Hypothalamus (tissue), 51 donors: ENCODE data around the gene ARID4B.
"Not testable (repeated sequence)": the region's sequence is repeated elsewhere in the genome, so short reads cannot be mapped to it uniquely, and the experiment has no call there.

ENCODE experiments used
- DNase-seq, 51 donors: peaks; one replicate each; lab custom pipeline; 2025; lab: John Stamatoyannopoulos, UW

ARID4B gene

GRCh38 chr1:235277709-235278108 is 50.3 kb downstream of the ARID4B start:
- DNase-seq, result no peak

- DNase-seq, result no peak
Observed at GRCh38 chr1:235275836-235276235, 52.1 kb downstream of the ARID4B start.

- DNase-seq, result no peak
Observed at GRCh38 chr1:235275223-235275622, 52.8 kb downstream of the ARID4B start.

GRCh38 chr1:235272851-235273250 is 55.1 kb downstream of the ARID4B start:
- no peak for DNase-seq

- no peak for DNase-seq
Observed at GRCh38 chr1:235270625-235271024, 57.4 kb downstream of the ARID4B start.

- peak in 1 of 51 donors; percentile 6 for DNase-seq
Observed at GRCh38 chr1:235269990-235270389, 58.0 kb downstream of the ARID4B start.

- DNase-seq, result no peak
Observed at GRCh38 chr1:235268379-235269125, 59.4 kb downstream of the ARID4B start.

- DNase-seq, result no peak
Observed at GRCh38 chr1:235266967-235267366, 61.0 kb downstream of the ARID4B start.

GRCh38 chr1:235266325-235266724 is 61.7 kb downstream of the ARID4B start:
- no peak for DNase-seq

GRCh38 chr1:235265900-235266299 is 62.1 kb downstream of the ARID4B start:
- no peak for DNase-seq

- DNase-seq, result no peak
Observed at GRCh38 chr1:235264327-235264726, 63.7 kb downstream of the ARID4B start.

GRCh38 chr1:235262539-235262938 is 65.4 kb downstream of the ARID4B start:
- DNase-seq, result no peak

GRCh38 chr1:235261243-235261642 is 66.7 kb downstream of the ARID4B start:
- DNase-seq, result no peak

- no peak for DNase-seq
Observed at GRCh38 chr1:235259133-235259778, 68.7 kb downstream of the ARID4B start.

GRCh38 chr1:235258068-235258467 is 69.9 kb downstream of the ARID4B start:
- not testable (repeated sequence) for DNase-seq

GRCh38 chr1:235254721-235255120 is 73.3 kb downstream of the ARID4B start:
- DNase-seq, result no peak

GRCh38 chr1:235253219-235253962 is 74.6 kb downstream of the ARID4B start:
- peak in 29 of 51 donors; percentile 7 to 61 (median 30) for DNase-seq

GRCh38 chr1:235250430-235250829 is 77.5 kb downstream of the ARID4B start:
- DNase-seq, result no peak

GRCh38 chr1:235246022-235246948 is 81.7 kb downstream of the ARID4B start:
- DNase-seq, result no peak

GRCh38 chr1:235244974-235245592 is 82.9 kb downstream of the ARID4B start:
- DNase-seq, result no peak
